Measurements from ENCODE around the gene PCYT1A.
"Not testable (repeated sequence)": the region's sequence is repeated elsewhere in the genome, so short reads cannot be mapped to it uniquely, and the experiment has no call there.

Gene PCYT1A

GRCh38 chr3:196287440-196288140 lies at the start of gene PCYT1A:
PCYT1A (minus strand) TSS chr3:196287726; CDS start chr3:196270531, 17,195 bp downstream.
- DNase-seq (ENCODE audit: low read depth in 2 of 2) = peak; percentile 55 to 66

DNA sequence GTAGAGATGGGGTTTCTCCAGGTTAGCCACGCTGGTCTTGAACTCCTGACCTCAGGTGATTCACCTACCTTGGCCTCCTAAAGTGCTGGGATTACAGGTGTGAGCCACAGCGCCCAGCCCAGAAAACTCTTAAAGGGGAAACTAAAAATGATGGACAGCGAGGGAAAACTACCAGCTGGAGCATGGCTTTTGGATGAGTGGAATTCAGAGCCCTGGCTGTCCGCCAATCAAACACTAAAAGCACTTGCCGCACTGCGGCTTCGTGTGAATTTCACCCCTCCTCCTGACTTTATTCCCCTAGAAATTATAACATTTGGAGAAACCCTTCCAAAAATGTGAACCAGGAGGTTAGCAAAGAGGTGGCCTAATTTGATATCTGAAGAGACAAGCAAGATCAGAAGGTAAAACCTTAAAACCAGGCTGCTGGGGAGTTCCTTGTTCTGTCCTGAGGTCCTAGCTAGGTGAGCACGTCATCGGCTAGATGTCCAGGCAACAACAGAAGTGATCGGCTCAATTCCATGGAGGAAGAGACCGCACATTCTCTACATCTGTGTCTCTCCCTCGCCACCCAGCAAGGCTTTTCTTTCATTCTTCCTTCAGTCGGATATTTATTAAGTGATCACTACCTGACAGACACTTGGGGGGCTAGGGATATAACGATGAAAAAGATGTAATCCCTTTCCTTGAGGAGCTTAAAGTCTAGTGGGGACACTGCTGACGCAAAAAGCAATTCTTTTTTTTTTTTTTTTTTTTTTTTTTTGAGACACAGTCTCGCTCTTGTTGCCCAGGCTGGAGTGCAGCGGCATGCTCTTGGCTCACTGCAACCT lies 49.0 kb upstream of the PCYT1A start:
- DNase-seq (ENCODE audit: low read depth in 2 of 2) = no peak

DNA sequence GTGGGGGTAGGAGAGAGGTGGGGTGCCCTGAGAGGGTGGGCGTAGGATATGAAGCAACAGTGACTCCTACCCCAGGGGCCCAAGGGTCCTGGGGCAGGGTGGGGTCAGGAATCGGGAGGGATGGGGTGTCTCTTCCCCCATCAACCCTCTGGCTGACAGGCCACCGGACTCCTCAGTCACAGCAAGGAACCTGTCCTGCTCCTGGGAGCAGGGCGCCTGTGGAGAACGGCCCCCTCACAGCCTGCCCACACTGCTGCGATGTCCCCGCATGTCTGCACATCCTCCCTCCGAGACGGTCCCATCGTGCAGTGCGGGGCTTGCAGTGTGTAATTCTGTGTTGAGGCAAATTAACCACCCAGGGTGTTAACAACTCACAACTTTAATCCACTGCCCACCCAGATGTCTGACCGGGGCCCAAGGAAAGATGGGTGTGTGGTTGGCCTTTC lies 48.0 kb upstream of the PCYT1A start:
- no peak for DNase-seq (ENCODE audit: low read depth in 2 of 2)

- no peak for DNase-seq (ENCODE audit: low read depth in 2 of 2)
Measured at GRCh38 chr3:196334982-196335381, 47.5 kb upstream of the PCYT1A start.

GRCh38 chr3:196332168-196332567 lies 44.6 kb upstream of the PCYT1A start:
- DNase-seq (ENCODE audit: low read depth in 2 of 2) = no peak

DNA sequence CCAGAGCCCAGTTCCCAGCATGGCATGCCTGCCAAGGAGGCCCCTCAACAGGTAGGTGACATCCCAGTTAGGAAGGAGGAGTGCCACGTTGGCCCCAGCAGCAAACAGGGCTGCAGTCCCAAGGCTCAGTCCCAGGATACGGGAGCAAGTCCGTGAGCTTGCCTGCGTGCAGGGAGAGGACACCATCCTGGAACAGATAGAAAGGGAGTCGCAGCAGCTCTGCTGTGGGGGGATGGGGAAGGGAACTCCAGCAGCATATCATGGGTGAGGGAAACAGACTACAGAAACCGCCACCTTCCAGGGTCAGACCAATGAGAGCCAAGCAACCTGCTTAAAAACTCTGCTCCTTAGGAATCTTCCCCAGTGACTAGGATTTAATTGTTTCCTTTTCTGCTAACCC lies 39.9 kb upstream of the PCYT1A start:
- no peak for DNase-seq (ENCODE audit: low read depth in 2 of 2)

GRCh38 chr3:196326936-196327335 lies 39.4 kb upstream of the PCYT1A start:
- DNase-seq (ENCODE audit: low read depth in 2 of 2) = no peak

GRCh38 chr3:196323691-196324090 lies 36.2 kb upstream of the PCYT1A start:
- no peak for DNase-seq (ENCODE audit: low read depth in 2 of 2)

DNA sequence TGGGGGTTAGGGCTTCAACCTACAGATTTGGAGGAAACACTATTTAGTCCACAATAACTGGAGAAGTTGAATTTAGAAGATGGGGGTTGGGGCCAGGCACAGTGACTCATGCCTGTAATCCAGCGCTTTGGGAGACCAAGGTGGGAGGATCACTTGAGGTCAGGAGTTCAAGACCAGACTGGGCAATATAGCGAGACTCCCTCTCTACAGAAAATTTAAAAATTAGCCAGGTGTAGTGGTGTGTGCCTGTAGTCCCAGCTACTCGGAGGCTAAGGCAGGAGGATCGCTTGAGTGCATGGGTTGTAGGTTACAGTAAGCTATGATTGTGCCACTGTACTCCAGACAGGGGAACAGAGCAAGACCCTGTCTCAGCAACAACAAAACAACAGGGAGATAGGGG lies 35.5 kb upstream of the PCYT1A start:
- DNase-seq (ENCODE audit: low read depth in 2 of 2) = no peak

DNA sequence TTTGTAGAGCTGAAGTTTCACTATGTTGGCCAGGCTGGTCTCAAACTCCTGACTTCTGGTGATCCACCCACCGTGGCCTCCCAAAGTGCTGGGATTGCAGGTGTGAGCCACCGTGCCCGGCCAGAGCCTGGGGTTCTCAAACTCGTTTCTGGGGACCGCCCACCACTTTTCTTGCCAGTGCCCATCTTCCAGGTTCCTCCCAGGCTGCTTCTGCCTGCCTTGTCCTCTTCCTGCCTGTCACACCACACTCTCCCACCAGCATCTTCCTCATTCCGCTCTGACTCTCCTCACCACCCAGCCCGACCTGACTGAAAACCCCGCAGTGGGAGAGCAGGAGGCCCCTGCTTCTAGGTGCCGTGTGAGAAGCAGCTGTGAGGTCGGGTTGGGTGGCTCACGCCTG lies 33.6 kb upstream of the PCYT1A start:
- no peak for DNase-seq (ENCODE audit: low read depth in 2 of 2)

GRCh38 chr3:196320137-196320536 lies 32.6 kb upstream of the PCYT1A start:
- DNase-seq (ENCODE audit: low read depth in 2 of 2) = no peak

- DNase-seq (ENCODE audit: low read depth in 2 of 2) = peak; percentile 73 to 78
Measured at GRCh38 chr3:196317687-196318467, 30.4 kb upstream of the PCYT1A start, which contains the start of gene DYNLT2B. DYNLT2B (minus strand) TSS chr3:196318240; CDS start chr3:196318152, 88 bp downstream.

DNA sequence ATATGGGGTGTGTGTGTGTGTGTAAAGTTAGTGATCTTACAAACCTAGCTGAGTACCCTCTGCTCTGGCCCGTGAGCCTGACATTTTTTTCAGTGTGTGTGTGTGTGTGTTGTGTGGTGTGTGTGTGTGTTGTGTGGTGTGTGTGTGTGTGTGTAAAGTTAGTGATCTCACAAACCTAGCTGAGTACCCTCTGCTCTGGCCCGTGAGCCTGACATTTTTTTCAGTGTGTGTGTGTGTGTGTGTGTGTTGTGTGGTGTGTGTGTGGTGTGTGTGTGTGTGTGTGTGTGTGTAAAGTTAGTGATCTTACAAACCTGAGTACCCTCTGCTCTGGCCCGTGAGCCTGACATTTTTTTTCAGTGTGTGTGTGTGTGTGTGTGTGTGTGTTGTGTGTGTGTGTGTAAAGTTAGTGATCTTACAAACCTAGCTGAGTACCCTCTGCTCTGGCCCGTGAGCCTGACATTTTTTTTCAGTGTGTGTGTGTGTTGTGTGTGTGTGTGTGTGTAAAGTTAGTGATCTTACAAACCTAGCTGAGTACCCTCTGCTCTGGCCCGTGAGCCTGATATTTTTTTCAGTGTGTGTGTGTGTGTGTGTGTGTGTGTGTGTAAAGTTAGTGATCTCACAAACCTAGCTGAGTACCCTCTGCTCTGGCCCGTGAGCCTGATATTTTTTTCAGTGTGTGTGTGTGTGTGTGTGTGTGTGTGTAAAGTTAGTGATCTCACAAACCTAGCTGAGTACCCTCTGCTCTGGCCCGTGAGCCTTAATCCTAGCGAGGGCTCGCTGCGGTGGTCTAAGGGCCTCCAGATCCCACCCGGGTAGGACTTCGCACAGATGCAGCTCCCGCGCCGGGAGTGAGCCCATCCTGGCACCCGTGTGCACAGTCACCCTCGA lies 29.5 kb upstream of the PCYT1A start:
- not testable (repeated sequence) for DNase-seq (ENCODE audit: low read depth in 2 of 2)

DNA sequence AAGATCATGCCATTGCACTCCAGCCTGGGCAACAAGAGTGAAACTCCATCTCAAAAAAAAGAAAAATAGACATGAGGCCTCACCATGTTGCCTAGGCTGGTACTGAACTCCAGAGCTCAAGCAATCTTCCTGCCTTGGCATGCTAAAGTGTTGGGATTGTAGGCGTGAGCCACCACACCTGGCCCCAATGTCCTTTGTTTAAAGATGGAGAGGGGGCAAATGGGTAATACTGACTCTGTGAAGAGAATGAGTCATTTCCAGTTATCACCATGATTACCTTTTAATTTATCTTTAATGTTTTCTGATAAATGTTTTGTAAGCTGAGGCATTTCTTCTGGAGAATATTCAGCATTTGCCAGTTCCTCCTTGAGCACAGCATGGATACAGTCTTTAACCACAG lies 28.3 kb upstream of the PCYT1A start:
- no peak for DNase-seq (ENCODE audit: low read depth in 2 of 2)

- no peak for DNase-seq (ENCODE audit: low read depth in 2 of 2)
Measured at GRCh38 chr3:196314597-196314996, 27.1 kb upstream of the PCYT1A start.

- not testable (repeated sequence) for DNase-seq (ENCODE audit: low read depth in 2 of 2)
Measured at GRCh38 chr3:196314086-196314485, 26.6 kb upstream of the PCYT1A start.

DNA sequence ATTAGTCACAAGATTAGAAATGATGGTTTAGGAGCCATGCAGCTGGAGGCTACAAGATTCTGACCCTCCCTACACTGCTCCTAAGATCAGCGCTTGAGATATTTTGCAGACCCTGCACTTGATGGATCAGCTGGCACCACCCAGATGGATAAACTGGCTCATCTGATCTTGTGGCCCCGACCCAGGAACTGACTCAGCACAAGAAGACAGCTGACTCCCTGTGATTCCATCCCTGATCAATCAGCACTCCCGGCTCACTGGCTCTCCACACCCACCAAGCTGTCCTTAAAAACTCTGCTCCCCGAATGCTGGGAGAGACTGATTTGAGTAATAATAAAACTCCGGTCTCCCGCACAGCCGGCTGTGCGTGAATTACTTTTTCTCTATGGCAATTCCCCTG lies 15.4 kb upstream of the PCYT1A start:
- not testable (repeated sequence) for DNase-seq (ENCODE audit: low read depth in 2 of 2)

DNA sequence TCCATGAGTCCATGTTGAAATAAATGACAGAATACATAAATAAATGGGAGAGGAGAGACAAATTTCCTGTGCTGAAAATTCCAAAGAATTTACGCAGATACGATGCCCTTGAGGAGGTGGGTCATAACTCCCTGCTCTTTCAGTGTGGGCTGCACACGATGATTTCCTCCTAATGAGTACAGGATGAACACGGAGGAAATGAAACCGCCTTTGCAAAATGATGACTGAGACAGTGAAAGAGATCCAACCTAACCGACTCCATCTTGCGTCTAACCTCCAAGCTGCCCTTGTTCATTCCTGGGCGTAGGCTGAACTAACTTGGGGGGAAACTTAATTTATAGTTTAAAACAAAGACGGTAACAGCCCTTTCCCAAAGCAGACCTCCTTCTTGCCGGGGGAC lies 15.0 kb upstream of the PCYT1A start:
- DNase-seq (ENCODE audit: low read depth in 2 of 2) = not testable (repeated sequence)

- no peak for DNase-seq (ENCODE audit: low read depth in 2 of 2)
Measured at GRCh38 chr3:196298521-196298920, 11.0 kb upstream of the PCYT1A start.

GRCh38 chr3:196292286-196292923 lies 4.9 kb upstream of the PCYT1A start:
- DNase-seq (ENCODE audit: low read depth in 2 of 2) = no peak

DNA sequence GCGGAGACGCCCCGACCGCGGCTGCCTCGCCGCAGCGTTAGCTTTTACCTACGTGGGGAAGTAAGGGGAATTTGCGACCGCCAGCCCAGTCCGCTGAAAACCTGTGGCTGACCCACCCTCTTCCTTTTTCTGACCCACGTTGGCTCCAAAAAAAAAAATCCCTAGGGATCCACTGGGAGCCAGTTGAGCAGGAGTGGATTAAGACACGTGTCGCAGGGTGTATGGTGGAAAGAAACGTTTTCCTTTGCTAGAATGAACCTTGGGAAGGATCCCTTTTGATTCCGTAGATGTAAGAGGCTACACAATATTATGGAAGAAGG lies 575 bp upstream of the PCYT1A start:
- no peak for DNase-seq (ENCODE audit: low read depth in 2 of 2)

Data from activated CD4-positive, alpha-beta T cell treated with anti-CD3 and anti-CD28 coated beads for 24 hours (primary cell).